ENCODE measurements around the gene PDE4D. TPM values are rescaled to one million over a fixed set of nuclear protein-coding genes. Genes with fewer than 3 reads are reported as not detected.

PDE4D gene
- total RNA-seq, 1 experiment from 2014 or later, result 2.4 TPM

- no peak for TF ChIP-seq SIN3A (IDR thresholded peaks at IDR 0.05; ENCODE audit: borderline replicate concordance, insufficient read depth, low read depth, low read length)
- intact Hi-C loops (cut with micrococcal nuclease; ENCODE audit: unreplicated experiment) (no loop called here), in situ Hi-C loops (cut with HindIII; ENCODE audit: low pct_unique_long_range_greater_than_20kb, low sequenced_read_pairs) (no loop called here)
- Histone ChIP-seq H3K4me1 (ENCODE audit: control insufficient read depth, insufficient read depth, low read length) (no peaks in the 10 kb centered on the region), H3K36me3 (ENCODE audit: control insufficient read depth, insufficient read depth, low read length) (no peaks in the 10 kb centered on the region), H3K4me3 (ENCODE audit: low read depth in 2 of 2, low read length in 2 of 2) (no peak overlapping the region), H3K27me3 (ENCODE audit: control insufficient read depth, insufficient read depth, low read length) (no peaks in the 10 kb centered on the region), H3K9me3 (ENCODE audit: control insufficient read depth, insufficient read depth, low read depth, low read length) (no peaks in the 10 kb centered on the region), H3K27ac (ENCODE audit: low read length) (no peak overlapping the region)
- no peak for ATAC-seq
- DNase-seq (ENCODE audit: low read depth, low spot score), result no peak
- ChIA-PET POLR2A (no interaction called here), CTCF (no interaction called here)
- BruUV-seq (replicated peaks), result no TSS peak
Observed at GRCh38 chr5:59833448-59833847, 60.1 kb downstream of the PDE4D start.

GRCh38 chr5:59832577-59833301 lies 60.8 kb downstream of the PDE4D start:
- Histone ChIP-seq H3K9me3 (ENCODE audit: control insufficient read depth, insufficient read depth, low read depth, low read length) (no peaks in the 10 kb centered on the region), H3K27ac (ENCODE audit: low read length) (no peak overlapping the region), H3K27me3 (ENCODE audit: control insufficient read depth, insufficient read depth, low read length) (no peaks in the 10 kb centered on the region), H3K36me3 (ENCODE audit: control insufficient read depth, insufficient read depth, low read length) (no peaks in the 10 kb centered on the region), H3K4me3 (ENCODE audit: low read depth in 2 of 2, low read length in 2 of 2) (no peak overlapping the region), H3K4me1 (ENCODE audit: control insufficient read depth, insufficient read depth, low read length) (no peaks in the 10 kb centered on the region)
- intact Hi-C loops (cut with micrococcal nuclease; ENCODE audit: unreplicated experiment), result no loop called here
- BruUV-seq (replicated peaks), result no TSS peak
- ChIA-PET CTCF (no interaction called here), POLR2A (no interaction called here)
- TF ChIP-seq CTCF (IDR thresholded peaks at IDR 0.05), result no peak
- no peak for TF ChIP-seq REST (IDR thresholded peaks at IDR 0.05; ENCODE audit: insufficient read depth in 1 of 2, low read depth in 2 of 2, low read length in 1 of 2)
- TF ChIP-seq SIN3A (IDR thresholded peaks at IDR 0.05; ENCODE audit: borderline replicate concordance, insufficient read depth, low read depth, low read length), result no peak
- no peak for TF ChIP-seq TCF7L2 (IDR thresholded peaks at IDR 0.05; ENCODE audit: low read depth, low read length)
- no peak for TF ChIP-seq POLR2AphosphoS5 (IDR thresholded peaks at IDR 0.05; ENCODE audit: low read depth, low read length)
- in situ Hi-C loops (cut with HindIII; ENCODE audit: low pct_unique_long_range_greater_than_20kb, low sequenced_read_pairs), result no loop called here
- ATAC-seq, result no peak
- DNase-seq (ENCODE audit: low read depth, low spot score), result no peak

- no peak for DNase-seq (ENCODE audit: low read depth, low spot score)
- no peak overlapping the region for H3K4me3 ChIP-seq (ENCODE audit: low read depth in 2 of 2, low read length in 2 of 2)
- no peaks in the 10 kb centered on the region for H3K36me3 ChIP-seq (ENCODE audit: control insufficient read depth, insufficient read depth, low read length)
- no peak for ATAC-seq
- intact Hi-C loops (cut with micrococcal nuclease; ENCODE audit: unreplicated experiment), result no loop called here
- no peaks in the 10 kb centered on the region for H3K27me3 ChIP-seq (ENCODE audit: control insufficient read depth, insufficient read depth, low read length)
- in situ Hi-C loops (cut with HindIII; ENCODE audit: low pct_unique_long_range_greater_than_20kb, low sequenced_read_pairs), result no loop called here
- BruUV-seq (replicated peaks), result no TSS peak
- TF ChIP-seq POLR2AphosphoS5 (IDR thresholded peaks at IDR 0.05; ENCODE audit: low read depth, low read length) (no peak), TCF7L2 (IDR thresholded peaks at IDR 0.05; ENCODE audit: low read depth, low read length) (no peak), SIN3A (IDR thresholded peaks at IDR 0.05; ENCODE audit: borderline replicate concordance, insufficient read depth, low read depth, low read length) (no peak), CTCF (IDR thresholded peaks at IDR 0.05) (no peak), REST (IDR thresholded peaks at IDR 0.05; ENCODE audit: insufficient read depth in 1 of 2, low read depth in 2 of 2, low read length in 1 of 2) (no peak)
- H3K9me3 ChIP-seq (ENCODE audit: control insufficient read depth, insufficient read depth, low read depth, low read length), result no peaks in the 10 kb centered on the region
- ChIA-PET POLR2A (interaction anchor here (0.6 kb wide), 2 partner anchors 810 to 1074 kb away, joined by 3 read pairs; no protein-coding TSS in a partner anchor), CTCF (no interaction called here)
- H3K4me1 ChIP-seq (ENCODE audit: control insufficient read depth, insufficient read depth, low read length), result no peaks in the 10 kb centered on the region
- H3K27ac ChIP-seq (ENCODE audit: low read length), result no peak overlapping the region
Observed at GRCh38 chr5:59831326-59832010, 62.1 kb downstream of the PDE4D start.
